Measurements from ENCODE around the gene PPFIA1.
"Not testable (repeated sequence)": the region's sequence is repeated elsewhere in the genome, so short reads cannot be mapped to it uniquely, and the experiment has no call there.

Gene PPFIA1

DNA sequence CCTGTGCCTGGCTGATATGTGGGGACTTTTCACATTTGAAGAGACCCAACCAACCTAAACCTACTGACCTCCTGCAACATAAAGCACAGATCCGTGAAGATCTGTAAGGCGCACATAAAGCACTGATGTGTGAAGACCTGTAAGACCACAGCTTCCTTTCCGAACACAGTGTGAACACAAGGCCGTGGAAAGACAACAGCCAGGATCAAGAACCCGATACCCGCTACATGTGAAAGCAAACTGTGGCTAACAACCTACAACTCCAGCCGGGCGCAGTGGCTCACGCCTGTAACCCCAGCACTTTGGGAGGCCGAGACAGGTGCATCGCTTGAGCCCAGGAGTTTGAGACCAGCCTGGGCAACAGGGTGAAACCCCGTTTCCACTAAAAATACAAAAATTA lies 17.6 kb upstream of the PPFIA1 start:
- DNase-seq = no peak

DNA sequence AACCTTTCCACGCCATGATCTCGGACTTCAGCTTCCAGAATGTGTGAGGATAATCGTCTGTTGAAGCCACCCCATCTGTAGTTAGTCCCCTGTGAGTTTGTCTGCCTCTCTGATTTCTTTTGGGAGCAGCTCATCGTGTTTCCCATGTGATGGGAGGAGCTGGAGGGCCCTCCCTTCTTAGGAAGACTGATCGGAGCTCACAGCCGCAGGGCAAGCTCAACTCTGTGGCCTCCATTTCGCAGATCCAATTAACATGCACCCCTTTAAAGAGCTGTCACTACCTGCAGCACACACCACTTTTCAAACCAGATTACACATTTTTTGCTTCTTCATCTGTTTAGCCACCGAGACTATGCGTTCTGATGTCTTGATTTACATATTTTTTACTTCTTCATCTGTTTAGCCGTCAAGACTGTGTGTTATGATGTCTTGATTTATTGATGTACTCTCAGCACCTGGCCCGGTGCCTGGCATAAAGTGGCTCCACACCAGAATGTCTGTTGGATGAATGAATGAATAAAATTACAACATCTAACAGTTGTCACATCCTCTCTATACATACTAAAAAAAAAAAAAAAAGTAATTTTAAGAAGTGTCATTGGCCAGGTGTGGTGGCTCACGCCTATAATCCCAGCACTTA lies 14.9 kb upstream of the PPFIA1 start:
- no peak for DNase-seq

DNA sequence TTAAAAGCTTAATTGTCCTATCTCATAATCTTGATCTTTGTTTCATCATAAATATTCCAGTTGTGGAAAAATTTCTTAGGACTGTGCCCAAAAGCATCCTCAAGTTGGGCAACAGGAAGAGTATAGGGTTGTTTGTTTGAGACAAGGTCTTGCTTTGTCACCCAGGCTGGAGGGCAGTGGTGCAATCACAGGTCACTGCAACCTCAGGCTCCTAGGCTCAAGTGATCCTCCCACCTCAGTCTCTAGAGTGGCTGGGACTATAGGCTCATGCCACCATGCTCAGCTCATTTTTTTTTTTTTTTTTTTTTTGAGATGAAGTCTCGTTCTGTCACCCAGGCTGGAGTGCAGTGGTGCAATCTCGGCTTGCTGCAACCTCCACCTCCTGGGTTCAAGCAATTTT lies 11.4 kb upstream of the PPFIA1 start:
- not testable (repeated sequence) for DNase-seq

- no peak for DNase-seq
These were observed 7.5 kb upstream of the PPFIA1 start for GRCh38 chr11:70262951-70263350.

DNA sequence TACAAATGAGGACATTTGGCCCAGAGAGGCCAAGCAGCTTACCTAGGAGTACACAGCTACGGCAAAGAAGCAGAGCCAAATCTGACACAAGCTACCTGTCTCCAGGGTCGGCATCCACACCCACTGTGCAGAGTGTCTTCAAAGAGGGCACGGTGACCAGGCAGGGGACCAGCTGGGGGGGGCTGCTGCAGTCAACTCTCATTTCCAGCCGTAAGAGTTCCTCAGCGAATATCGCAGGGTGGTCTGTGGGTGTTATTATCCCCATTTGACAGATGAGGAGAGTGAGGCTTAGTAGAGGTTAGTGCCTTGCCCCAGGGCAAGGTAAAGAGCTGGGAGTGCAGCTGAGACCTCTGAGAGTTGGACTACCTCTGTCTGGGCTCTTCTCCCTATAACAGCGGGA lies 7.1 kb upstream of the PPFIA1 start:
- DNase-seq = no peak

- DNase-seq = no peak
These were observed 5.1 kb upstream of the PPFIA1 start for GRCh38 chr11:70265341-70265740.

GRCh38 chr11:70267405-70267950 lies 3.0 kb upstream of the PPFIA1 start:
- no peak for DNase-seq

DNA sequence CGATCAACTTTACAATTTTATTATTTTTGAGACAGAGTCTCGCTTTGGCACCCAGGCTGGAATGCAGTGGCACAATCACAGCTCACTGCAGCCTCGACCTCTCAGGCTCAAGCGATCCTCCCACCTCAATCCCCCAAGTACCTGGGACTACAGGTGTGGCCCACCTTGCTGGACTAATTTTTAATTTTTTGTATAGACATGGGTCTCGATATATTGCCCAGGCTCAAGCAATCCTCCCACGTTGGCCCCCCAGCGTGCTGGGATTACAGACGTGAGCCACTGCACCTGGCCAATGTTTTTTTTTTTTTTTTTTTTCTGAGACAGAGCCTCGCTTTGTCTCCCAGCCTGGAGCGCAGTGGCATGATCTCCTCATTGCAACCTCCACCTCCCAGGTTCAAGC lies 2.0 kb upstream of the PPFIA1 start:
- no peak for DNase-seq

DNA sequence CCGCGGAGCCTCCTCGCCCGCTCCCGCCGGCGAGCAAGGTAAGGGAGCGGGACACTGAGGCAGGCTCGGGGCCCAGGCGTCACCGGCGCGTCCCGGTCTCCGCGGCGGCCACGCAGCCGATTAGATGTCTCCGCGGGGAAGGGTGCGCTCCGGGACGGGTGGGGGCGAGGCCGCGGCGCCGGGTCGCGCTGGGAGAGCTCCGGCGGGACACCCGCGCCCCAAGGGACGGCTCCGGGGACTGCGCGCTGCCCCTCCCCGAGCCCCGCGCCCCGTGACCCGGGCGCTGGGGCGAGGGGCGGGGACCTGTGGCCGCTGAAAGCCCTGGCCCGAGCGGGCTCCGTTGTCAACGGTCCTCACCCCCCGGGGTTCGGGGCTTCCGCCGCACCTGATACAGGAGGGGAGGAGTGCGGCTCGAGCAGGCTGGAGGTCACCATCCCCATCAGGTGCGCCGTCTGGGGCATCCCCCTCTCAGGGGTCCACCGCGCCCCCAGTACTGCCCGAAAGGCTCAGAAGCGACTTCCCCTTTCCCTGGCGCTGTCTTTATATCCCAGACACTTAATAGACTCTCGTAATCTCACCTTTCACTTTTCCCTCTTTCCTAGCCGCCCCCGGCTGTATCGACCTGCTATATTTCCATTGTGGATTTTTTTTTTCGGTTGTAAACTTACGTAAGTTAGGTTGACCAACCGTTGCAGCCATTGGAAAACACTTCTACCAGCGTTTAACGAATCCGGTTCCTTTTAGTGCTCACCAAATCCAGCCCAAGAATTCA lies 573 bp downstream of the PPFIA1 start:
- peak; percentile 51 for DNase-seq

- DNase-seq = no peak
These were observed 1.1 kb downstream of the PPFIA1 start for GRCh38 chr11:70271649-70271953.

DNA sequence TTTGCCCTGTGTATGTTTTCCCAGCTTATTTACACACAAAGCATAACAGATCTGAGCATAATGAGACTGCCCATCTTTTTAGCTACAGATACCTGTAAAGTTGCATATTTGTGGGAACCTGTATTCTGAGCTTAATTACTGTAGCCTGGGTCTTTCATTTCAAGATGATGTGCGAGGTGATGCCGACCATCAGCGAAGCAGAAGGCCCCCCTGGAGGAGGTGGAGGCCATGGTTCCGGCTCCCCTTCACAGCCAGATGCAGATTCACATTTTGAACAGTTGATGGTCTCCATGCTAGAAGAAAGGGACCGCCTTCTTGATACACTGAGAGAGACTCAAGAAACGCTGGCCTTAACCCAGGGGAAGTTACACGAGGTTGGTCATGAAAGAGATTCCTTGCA lies 1.5 kb downstream of the PPFIA1 start:
- no peak for DNase-seq

GRCh38 chr11:70278994-70279393 lies 8.5 kb downstream of the PPFIA1 start:
- DNase-seq = no peak

- DNase-seq = no peak
These were observed 10.7 kb downstream of the PPFIA1 start for GRCh38 chr11:70281156-70281609.

- no peak for DNase-seq
These were observed 11.5 kb downstream of the PPFIA1 start for GRCh38 chr11:70282012-70282411.

DNA sequence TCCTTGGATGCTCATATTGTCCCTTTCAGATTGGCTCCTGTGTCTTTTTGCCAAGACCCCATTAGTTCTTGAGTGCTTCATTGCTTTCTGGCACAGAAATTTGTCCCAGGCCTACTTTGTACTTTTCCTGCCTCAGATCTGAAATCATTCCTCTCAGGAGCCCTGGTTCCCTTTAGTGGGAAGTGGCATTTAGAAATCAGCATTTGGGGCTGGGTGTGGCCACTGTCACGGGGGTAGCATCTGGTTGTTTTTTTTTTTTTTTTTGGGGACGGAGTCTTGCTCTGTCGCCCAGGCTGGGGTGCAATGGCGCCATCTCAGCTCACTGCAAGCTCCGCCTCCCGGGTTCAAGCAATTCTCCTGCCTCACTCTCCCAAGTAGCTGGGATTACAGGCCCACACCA lies 18.2 kb downstream of the PPFIA1 start:
- DNase-seq = no peak

- no peak for DNase-seq
These were observed 19.1 kb downstream of the PPFIA1 start for GRCh38 chr11:70289582-70289981.

- DNase-seq = no peak
These were observed 20.0 kb downstream of the PPFIA1 start for GRCh38 chr11:70290361-70291065.

DNA sequence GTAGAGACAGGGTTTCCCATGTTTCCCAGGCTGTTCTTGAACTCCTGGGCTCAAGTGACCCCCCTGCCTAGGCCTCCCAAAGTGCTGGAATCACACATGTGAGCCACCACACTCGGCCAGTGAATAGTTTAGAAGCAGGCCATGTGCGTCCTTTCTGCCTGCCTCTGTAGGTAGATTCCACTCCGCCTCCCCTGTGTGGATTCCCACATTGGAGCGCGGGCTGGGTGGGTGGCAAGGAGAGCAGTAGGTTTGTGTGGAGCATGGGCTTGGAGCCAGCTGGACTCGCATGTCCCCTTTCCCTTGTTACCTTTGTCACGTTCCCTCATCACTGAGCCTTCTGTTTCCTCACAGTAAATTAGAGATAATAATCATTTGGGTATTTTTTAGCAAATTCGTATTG lies 21.7 kb downstream of the PPFIA1 start:
- DNase-seq = no peak

DNA sequence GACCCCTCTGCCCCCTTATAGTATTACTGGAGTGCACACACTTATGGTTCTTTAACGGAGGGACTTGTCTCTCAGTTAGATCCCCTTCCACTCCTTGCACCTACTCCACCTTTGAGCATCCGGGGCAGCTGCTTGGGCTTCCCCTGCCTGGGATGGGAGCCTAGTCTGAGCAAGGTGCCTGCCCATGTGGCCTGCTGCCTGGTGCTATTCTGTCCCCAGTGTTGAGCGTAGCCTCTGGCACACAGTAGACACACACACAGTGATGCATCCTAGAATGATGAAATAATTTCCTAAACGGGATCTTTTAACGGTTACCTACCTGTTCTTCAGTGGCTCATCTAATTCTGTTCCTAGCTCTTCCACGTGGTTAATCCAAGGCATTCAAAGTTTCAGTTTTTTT lies 22.4 kb downstream of the PPFIA1 start:
- no peak for DNase-seq

- not testable (repeated sequence) for DNase-seq
These were observed 24.7 kb downstream of the PPFIA1 start for GRCh38 chr11:70295166-70295565.

- no peak for DNase-seq
These were observed 26.2 kb downstream of the PPFIA1 start for GRCh38 chr11:70296681-70297080.

DNA sequence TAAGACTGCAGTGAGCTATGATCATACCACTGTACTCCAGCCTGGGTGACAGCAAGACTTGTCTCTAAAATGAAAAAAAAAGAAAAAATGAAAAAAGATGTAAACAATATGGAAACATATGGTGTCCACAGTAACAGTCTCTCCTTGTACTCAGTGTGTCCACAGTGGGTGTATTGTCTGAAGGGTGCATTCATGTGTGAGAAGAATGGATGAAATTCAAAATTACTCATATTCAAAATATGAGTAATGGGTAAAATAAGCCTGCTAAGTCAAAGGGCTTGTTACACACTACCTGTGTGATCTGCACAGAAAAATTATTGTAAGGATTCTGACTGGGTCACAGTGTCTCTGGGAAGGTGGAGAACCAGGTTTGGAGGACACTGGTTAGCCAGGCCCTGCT lies 26.9 kb downstream of the PPFIA1 start:
- DNase-seq = no peak

DNA sequence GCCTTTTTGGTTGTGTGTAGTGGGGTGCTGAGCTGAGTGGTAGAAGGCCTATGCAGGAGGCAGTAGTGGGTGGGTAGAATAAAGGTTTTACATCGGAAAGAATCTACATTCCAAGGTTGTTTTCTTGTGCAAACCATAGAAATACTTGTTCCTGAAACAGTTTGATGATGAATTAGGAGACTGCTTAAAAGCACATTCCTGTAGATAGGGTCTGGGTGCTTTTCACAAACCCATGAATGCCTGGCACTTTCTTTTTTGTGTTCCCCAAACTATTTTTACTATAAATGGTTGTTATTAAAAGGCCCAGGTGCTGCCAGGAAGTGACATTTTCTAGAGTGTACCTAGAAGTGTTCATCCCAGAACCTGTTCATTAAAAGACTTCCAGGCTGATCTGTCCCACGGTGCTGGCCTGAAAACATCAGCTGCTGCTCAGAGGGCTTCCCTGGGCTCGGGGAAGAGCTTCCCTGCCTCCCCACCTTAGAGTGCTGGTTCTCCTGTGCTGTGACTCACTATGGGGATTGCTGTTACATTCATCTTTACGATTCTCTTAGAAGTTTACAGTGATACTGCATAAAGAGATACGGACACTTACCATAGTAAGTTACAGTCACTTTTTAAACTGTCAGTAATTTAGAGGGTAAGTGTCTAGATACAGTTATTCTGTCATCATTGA lies 27.9 kb downstream of the PPFIA1 start:
- no peak for DNase-seq

Data from right forelimb (tissue), 1 donor.